B cell (primary cell): Measurements from ENCODE around the gene DNAH12.

Experiments used
- EZH2 ChIP-seq: IDR thresholded peaks from 2 replicates; pipeline ENCODE4 v1.6.1; 2012; ENCODE audit warnings: borderline replicate concordance, low read depth, mild to moderate bottlenecking, moderate library complexity, low read length; ENCODE audit not compliant: insufficient read depth, poor library complexity, severe bottlenecking
- TF ChIP-seq, protein P1 (sequence below): fragments of 200-600 bp; IDR thresholded peaks from one replicate; pipeline ENCODE4 v1.8.0; 2022; ENCODE audit warnings: antibody characterized with exemption, mild to moderate bottlenecking

DNA sequence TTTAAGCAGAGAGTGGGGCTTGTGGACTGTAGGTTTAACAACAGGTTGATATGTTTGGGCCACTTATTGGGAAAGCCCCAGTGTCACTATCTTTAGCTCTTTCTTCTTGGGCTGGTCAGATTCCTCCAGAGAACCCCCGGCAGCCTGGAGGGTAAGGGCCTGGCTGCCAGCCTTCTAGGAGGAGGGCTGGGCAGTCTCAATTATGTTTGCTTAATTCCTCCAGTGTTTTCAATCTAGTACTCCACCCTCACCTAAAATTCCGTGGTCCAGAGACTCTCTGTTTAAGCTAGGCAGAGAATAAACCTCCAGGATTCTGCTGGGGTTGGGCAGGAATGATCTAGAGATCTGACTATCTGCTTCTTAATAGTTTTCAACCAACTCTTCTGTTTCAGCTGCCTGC, 256.9 kb downstream of the DNAH12 start:
- TF ChIP-seq, protein P1, sequence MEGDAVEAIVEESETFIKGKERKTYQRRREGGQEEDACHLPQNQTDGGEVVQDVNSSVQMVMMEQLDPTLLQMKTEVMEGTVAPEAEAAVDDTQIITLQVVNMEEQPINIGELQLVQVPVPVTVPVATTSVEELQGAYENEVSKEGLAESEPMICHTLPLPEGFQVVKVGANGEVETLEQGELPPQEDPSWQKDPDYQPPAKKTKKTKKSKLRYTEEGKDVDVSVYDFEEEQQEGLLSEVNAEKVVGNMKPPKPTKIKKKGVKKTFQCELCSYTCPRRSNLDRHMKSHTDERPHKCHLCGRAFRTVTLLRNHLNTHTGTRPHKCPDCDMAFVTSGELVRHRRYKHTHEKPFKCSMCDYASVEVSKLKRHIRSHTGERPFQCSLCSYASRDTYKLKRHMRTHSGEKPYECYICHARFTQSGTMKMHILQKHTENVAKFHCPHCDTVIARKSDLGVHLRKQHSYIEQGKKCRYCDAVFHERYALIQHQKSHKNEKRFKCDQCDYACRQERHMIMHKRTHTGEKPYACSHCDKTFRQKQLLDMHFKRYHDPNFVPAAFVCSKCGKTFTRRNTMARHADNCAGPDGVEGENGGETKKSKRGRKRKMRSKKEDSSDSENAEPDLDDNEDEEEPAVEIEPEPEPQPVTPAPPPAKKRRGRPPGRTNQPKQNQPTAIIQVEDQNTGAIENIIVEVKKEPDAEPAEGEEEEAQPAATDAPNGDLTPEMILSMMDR, result no peak
- TF ChIP-seq EZH2, result no peak
